ENCODE measurements around the gene PCID2.
"Not testable (repeated sequence)": the region's sequence is repeated elsewhere in the genome, so short reads cannot be mapped to it uniquely, and the experiment has no call there.

The PCID2 gene

DNA sequence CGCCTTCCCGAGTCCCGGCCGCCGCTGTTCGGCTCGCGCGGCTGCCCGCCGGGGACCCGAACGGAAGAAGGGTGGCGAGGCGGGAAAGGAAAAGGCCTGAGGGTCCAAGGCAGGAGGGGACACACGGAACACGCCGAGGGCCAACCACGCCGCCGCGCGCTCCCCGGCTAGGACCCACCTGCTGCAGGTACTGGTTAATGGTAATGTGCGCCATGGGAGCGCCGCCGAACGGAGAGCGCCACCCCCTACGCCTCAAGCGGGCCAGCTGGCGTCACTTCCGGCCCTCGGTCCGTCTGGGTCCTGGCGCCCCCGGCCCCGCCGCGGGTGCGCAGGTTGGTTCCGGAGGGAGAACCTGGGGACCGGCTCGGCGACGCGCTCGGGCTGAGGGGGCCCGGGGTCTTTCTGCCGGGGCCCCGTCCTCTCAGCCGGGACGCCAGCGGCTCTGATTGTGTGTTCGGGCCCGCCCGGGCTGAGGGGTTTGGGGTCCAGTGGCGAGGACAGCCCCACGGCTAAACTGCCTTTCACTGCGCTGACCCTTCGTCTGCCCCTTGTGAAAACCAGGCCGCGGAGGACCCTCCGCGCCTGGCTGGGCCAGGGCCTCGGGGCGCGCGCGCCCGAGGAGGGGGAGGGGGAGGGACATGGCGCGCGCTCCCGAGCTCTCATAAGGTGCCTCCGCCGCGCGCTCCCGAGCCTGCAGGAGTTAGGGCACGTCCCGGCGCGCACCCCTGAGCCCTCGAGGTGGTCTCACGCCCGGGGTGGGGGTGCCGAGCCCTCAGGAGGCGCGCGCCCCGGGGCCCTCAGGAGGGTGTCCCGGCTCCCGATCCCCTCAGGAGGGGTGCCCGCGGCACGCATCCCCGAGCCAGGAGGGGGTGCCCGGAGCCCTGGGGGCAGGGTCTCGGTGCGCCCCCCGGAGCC, at the start of gene PCID2:
PCID2 (minus strand) TSS at position 249 of the 915 bp plus-strand sequence; CDS start at position 214, 35 bp downstream.
- Histone ChIP-seq H3K79me2 (ENCODE audit: control insufficient read depth, low read length) (peaks cover 95% of the 10 kb centered on the region), H3K9me2 (replicated peaks; ENCODE audit: control insufficient read depth, low read length) (no peaks in the 10 kb centered on the region), H3K4me1 (ENCODE audit: control insufficient read depth, low read length) (peaks cover 49% of the 10 kb centered on the region), H3K36me3 (ENCODE audit: control insufficient read depth, low read length) (peaks cover 72% of the 10 kb centered on the region), H4K20me1 (ENCODE audit: control insufficient read depth, insufficient read depth, low read depth, low read length) (peaks cover 20% of the 10 kb centered on the region; the same call in 1 of the 2 replicates), H3K27me3 (ENCODE audit: control insufficient read depth, low read length) (no peaks in the 10 kb centered on the region), H3K4me3 (ENCODE audit: low read length) (peak within 1 kb of the TSS; percentile 92), H3K27ac (ENCODE audit: low read depth, low read length) (peak within 1 kb of the TSS; percentile 83), H3K9me3 (ENCODE audit: control insufficient read depth, insufficient read depth, low read length) (no peaks in the 10 kb centered on the region), H3F3A (ENCODE audit: control insufficient read depth, insufficient read depth) (0 out of 2 replicates have a peak, but pooled peaks cover 3% of the 10 kb centered on the region), H3K4me2 (ENCODE audit: low read length) (peak within 1 kb of the TSS; percentile 77)
- no peak for TF ChIP-seq EZH2phosphoT487 (IDR thresholded peaks at IDR 0.05; ENCODE audit: borderline replicate concordance, low read length)
- TF ChIP-seq, protein P1, sequence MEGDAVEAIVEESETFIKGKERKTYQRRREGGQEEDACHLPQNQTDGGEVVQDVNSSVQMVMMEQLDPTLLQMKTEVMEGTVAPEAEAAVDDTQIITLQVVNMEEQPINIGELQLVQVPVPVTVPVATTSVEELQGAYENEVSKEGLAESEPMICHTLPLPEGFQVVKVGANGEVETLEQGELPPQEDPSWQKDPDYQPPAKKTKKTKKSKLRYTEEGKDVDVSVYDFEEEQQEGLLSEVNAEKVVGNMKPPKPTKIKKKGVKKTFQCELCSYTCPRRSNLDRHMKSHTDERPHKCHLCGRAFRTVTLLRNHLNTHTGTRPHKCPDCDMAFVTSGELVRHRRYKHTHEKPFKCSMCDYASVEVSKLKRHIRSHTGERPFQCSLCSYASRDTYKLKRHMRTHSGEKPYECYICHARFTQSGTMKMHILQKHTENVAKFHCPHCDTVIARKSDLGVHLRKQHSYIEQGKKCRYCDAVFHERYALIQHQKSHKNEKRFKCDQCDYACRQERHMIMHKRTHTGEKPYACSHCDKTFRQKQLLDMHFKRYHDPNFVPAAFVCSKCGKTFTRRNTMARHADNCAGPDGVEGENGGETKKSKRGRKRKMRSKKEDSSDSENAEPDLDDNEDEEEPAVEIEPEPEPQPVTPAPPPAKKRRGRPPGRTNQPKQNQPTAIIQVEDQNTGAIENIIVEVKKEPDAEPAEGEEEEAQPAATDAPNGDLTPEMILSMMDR (IDR thresholded peaks at IDR 0.05; ENCODE audit: low read depth, low read length, poor library complexity, severe bottlenecking): no peak

DNA sequence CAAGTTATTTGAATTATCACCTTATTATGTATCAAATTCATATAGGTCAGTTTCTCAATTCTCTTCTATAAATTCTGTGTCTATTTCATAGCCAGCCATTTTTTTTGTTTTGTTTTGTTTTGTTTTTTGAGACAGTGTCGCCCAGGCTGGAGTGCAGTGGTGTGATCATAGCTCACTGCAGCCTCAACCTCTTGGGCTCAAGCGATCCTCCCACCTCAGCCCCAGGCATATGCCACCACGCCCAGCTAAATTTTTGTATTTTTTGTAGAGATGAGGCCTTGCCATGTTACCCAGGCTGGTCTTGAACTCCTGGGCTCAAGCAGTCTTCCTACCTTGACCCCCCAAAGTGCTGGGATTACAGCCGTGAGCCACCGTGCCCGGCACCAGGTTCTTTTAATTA, 49.4 kb upstream of the PCID2 start:
- H3K36me3 ChIP-seq (ENCODE audit: control insufficient read depth, low read length): peaks cover 77% of the 10 kb centered on the region
- H3K4me2 ChIP-seq (ENCODE audit: low read length); H4K20me1 ChIP-seq (ENCODE audit: control insufficient read depth, insufficient read depth, low read depth, low read length): not testable (repeated sequence)

DNA sequence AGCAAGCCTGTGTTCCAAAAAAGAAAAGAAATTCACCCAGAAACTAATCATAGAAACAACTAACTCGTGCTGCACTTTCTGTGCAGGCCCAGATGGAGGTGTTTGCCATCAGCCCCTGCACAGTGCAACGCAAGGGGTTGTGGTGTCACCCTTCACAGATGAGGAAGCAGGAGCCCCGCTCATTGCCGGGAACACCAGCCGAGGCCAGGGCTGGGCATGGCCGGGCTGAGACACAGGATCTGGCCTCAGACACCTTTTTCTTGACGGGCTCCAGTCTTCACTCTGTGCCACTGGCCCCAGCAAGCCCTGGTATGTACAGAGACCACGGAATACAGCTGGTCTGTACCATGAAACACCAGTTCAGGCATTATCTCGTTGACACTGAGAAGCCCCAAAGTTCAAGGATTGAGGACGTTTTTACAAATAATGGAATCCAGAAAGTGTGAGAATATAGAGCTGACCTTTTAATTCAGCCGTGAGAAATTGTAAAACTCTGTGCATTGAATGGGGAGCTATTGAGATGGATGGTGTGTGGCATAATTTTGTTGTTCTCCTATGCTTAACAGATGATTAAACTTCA, 44.1 kb upstream of the PCID2 start:
- no peaks in the 10 kb centered on the region for H3F3A ChIP-seq (ENCODE audit: control insufficient read depth, insufficient read depth)
- no peaks in the 10 kb centered on the region; the same call in 1 of the 2 replicates for H4K20me1 ChIP-seq (ENCODE audit: control insufficient read depth, insufficient read depth, low read depth, low read length)
- H3K9me2 ChIP-seq (replicated peaks; ENCODE audit: control insufficient read depth, low read length): no peaks in the 10 kb centered on the region
- no peaks in the 10 kb centered on the region for H3K9me3 ChIP-seq (ENCODE audit: control insufficient read depth, insufficient read depth, low read length)
- TF ChIP-seq, protein P1 (IDR thresholded peaks at IDR 0.05; ENCODE audit: low read depth, low read length, poor library complexity, severe bottlenecking): no peak
- no peak for TF ChIP-seq EZH2phosphoT487 (IDR thresholded peaks at IDR 0.05; ENCODE audit: borderline replicate concordance, low read length)
- H3K4me3 ChIP-seq (ENCODE audit: low read length): no peak overlapping the region
- H3K79me2 ChIP-seq (ENCODE audit: control insufficient read depth, low read length): no peaks in the 10 kb centered on the region
- H3K27me3 ChIP-seq (ENCODE audit: control insufficient read depth, low read length): no peaks in the 10 kb centered on the region
- no peak overlapping the region for H3K27ac ChIP-seq (ENCODE audit: low read depth, low read length)
- H3K4me1 ChIP-seq (ENCODE audit: control insufficient read depth, low read length): no peaks in the 10 kb centered on the region
- no peak overlapping the region for H3K4me2 ChIP-seq (ENCODE audit: low read length)
- H3K36me3 ChIP-seq (ENCODE audit: control insufficient read depth, low read length): peaks cover 88% of the 10 kb centered on the region

More for the DNA sequence above, 49.4 kb upstream of the PCID2 start:
- H3K4me1 ChIP-seq (ENCODE audit: control insufficient read depth, low read length); H3F3A ChIP-seq (ENCODE audit: control insufficient read depth, insufficient read depth); H3K9me3 ChIP-seq (ENCODE audit: control insufficient read depth, insufficient read depth, low read length); H3K79me2 ChIP-seq (ENCODE audit: control insufficient read depth, low read length); H3K4me3 ChIP-seq (ENCODE audit: low read length); H3K27ac ChIP-seq (ENCODE audit: low read depth, low read length); H3K27me3 ChIP-seq (ENCODE audit: control insufficient read depth, low read length); H3K9me2 ChIP-seq (replicated peaks; ENCODE audit: control insufficient read depth, low read length): not testable (repeated sequence)

All from DOHH2 (cell line).